ENCODE data around the gene UBR4.

- TF ChIP-seq CTCF (IDR thresholded peaks at IDR 0.05; ENCODE audit: low read depth, low read length, poor library complexity, severe bottlenecking) (no peak), EZH2phosphoT487 (IDR thresholded peaks at IDR 0.05; ENCODE audit: borderline replicate concordance, low read length) (no peak)
These were observed 155.1 kb downstream of the UBR4 start for GRCh38 chr1:19055001-19055400.

All from DOHH2 (cell line).